HFF-Myc (cell line): ENCODE results near the gene MIPOL1.

Experiments used
- DNase-seq: peaks from one replicate; pipeline ENCODE4 v3.0.0-alpha.2; 2011; ENCODE audit warnings: low read depth; ENCODE audit errors: extremely low read depth
- H3K4me3 ChIP-seq: replicated peaks from 2 replicates; pipeline ENCODE4 v1.5.1; 2011; ENCODE audit warnings: low read depth, mild to moderate bottlenecking, control low read depth, low read length
- CTCF ChIP-seq: IDR thresholded peaks from 2 replicates; pipeline ENCODE4 v1.5.1; 2012; ENCODE audit warnings: mild to moderate bottlenecking, low read depth, low read length, control low read depth; ENCODE audit errors: missing control alignments

Gene MIPOL1

GRCh38 chr14:37591311-37591940 lies 393.7 kb downstream of the MIPOL1 start:
- DNase-seq: no peak
- TF ChIP-seq CTCF: peak; percentile 16

GRCh38 chr14:37591941-37592481 lies 394.3 kb downstream of the MIPOL1 start:
- no peak for TF ChIP-seq CTCF
- no peak overlapping the region for H3K4me3 ChIP-seq

More at GRCh38 chr14:37591311-37591940, 393.7 kb downstream of the MIPOL1 start:
- no peak overlapping the region for H3K4me3 ChIP-seq

GRCh38 chr14:37592482-37593408 lies 395.0 kb downstream of the MIPOL1 start:
- DNase-seq: no peak
- H3K4me3 ChIP-seq: no peak overlapping the region
- TF ChIP-seq CTCF: no peak

More at GRCh38 chr14:37591941-37592481, 394.3 kb downstream of the MIPOL1 start:
- no peak for DNase-seq

GRCh38 chr14:37593511-37594237 lies 395.9 kb downstream of the MIPOL1 start:
- no peak for TF ChIP-seq CTCF
- no peak for DNase-seq
- H3K4me3 ChIP-seq: no peak overlapping the region

GRCh38 chr14:37594238-37594970 lies 396.7 kb downstream of the MIPOL1 start:
- H3K4me3 ChIP-seq: peak overlapping the region; percentile 48
- TF ChIP-seq CTCF: peak; percentile 84
- peak; percentile 65 for DNase-seq
